GM13976 (cell line): ENCODE results near the gene IER5.

Source experiments
- DNase-seq: peaks from one replicate; pipeline ENCODE4 v3.0.0; 2012; ENCODE audit warnings: low spot score
- CTCF ChIP-seq: IDR thresholded peaks from 2 replicates; pipeline ENCODE4 v1.5.1; 2012; ENCODE audit warnings: borderline replicate concordance, mild to moderate bottlenecking; ENCODE audit not compliant: insufficient read depth; ENCODE audit errors: extremely low read depth, missing control alignments, control extremely low read depth
- in situ Hi-C: fragments of 300-500 bp; cut with MboI; formaldehyde crosslinking; loops from one replicate; pipeline ENCODE4 v1.12.0; 2022; ENCODE audit warnings: low sequenced_read_pairs, mixed read lengths, inconsistent platforms; ENCODE audit not compliant: unreplicated experiment

The IER5 gene

GRCh38 chr1:181106479-181106878, 18.0 kb downstream of the IER5 start:
- DNase-seq, result no peak
- no peak for TF ChIP-seq CTCF
- in situ Hi-C loops, result no loop called here

DNA sequence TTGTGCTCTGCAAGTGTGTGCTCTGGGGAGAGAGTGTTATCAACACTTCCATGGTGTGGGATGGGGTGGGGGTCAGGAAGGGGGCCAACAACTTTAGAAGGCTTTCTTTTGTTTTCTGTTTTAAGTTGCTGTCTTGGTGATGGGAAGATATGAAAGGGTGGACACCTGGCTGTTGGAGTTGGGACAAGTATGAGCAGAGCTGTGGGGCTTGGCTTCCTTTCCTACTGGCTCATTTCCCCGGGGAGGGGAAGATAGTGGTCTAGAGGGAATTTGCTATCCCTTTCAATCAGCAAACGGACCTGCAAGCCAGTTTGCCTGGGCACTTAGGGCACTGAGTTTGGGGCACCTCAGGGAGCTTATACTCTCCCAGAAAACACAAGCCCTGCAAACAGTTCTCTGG, 19.2 kb downstream of the IER5 start:
- no peak for DNase-seq
- no peak for TF ChIP-seq CTCF
- in situ Hi-C loops, result no loop called here

- DNase-seq, result no peak
- in situ Hi-C loops, result no loop called here
- no peak for TF ChIP-seq CTCF
Observed at GRCh38 chr1:181108304-181108867, 19.9 kb downstream of the IER5 start.

DNA sequence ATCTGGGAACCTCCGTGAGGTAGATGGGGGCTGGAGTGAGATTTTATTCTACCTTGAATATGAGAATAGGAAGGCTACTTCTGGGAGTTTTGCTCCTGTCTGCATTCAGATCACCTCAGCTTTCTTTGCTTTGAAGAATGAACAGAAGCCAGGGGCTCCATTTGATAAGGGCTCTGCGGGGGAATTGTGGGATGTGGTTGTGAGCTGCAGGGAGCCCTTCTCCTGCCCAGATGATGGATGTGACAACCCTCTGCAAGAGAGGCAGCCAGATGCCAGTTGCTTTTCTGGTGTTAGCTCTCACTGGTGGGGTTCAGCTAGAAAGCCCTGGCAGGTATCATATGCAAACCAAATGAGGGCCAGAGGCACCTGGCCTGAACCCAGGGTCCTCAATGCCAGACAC, 21.5 kb downstream of the IER5 start:
- no peak for DNase-seq
- in situ Hi-C loops, result no loop called here
- no peak for TF ChIP-seq CTCF

GRCh38 chr1:181111559-181111958, 23.1 kb downstream of the IER5 start:
- TF ChIP-seq CTCF, result no peak
- no peak for DNase-seq
- in situ Hi-C loops, result no loop called here

DNA sequence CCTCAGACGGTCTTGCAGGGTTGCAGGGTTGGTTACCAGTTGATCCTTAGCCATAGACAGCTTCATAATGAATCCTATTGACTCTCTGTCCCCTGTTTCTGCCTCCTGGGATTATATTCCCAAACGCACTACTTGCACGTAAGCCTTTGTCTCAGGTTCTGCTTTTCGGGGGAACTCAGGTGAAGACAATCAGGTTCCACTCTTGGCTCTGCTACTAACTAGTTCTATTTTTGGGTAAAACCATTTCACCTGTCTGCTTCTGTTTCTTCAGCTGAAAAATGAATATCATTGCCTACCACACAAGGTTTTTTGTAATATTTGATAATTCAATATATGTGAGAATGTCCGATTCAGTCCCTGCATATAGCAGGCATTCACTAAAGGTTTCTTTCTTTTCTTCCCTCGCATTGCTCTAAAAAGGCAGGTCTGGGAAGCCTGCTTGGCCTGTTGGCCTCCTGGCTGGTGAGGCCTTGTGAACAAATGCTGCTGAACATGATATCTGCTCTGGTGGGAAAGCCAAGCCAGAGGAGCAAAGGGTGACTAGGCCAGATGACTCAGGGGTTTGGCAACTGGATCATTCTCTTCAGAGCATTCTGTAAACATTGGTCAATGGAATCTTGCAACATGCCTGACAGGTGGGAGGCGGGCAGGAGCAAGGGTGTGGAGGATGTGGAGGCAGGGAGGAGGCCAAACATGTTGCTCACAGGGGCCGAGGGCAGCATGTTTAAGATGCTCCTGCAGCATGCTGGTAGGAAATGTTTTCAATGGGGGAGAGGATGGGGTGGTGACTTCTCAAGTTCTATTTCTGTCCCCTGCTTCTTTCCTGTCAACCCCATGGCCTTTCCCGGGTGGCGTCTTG, 23.8 kb downstream of the IER5 start:
- TF ChIP-seq CTCF, result no peak
- in situ Hi-C loops, result no loop called here
- no peak for DNase-seq

DNA sequence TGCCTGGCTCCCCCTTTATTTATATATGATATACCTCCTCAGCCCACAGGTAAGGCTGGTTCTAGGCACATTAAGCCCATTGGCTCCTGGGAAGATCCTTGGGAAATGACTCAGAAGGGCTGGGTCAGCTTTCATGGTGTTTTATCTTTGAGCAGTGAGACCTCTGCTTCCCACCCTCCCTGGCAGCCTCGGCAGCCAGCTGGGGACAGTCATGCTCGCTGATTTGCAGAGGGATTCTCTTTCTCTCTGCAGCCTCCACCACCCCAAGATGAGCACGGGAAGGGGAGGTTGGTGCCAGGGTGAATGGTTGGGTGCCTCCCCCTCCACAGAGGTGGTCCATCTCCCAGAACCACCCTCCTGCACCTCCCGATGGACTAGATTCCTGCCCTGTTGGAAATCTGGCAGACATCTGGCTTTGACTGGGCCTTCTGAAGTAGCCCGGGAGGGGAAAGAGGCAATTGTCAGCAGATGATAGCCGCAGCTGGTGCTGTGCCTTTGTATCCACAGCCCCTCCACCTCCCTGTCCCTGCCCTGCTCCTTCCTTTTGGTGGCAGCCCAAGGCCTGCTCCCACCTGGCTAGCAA, 24.6 kb downstream of the IER5 start:
- no peak for DNase-seq
- in situ Hi-C loops, result no loop called here
- no peak for TF ChIP-seq CTCF
